Natural killer cell (primary cell): ENCODE data around the gene RPGR. TPM values are rescaled to one million over a fixed set of nuclear protein-coding genes. Genes with fewer than 3 reads are reported as not detected.

Source experiments
- ATAC-seq, 3 donors: fragments of 150-1000 bp in 2 of 3; fragments of 200-7000 bp in 1 of 3; cut with Tn5 transposase; 1 replicate in 1 of 3; 2 replicates in 2 of 3; pipeline ENCODE4 v1.10.0; 2021; ENCODE audit warnings: mild to moderate bottlenecking in 2 of 3, moderate library complexity in 2 of 3
- DNase-seq, 2 donors: peaks; one replicate each; pipeline versions ENCODE4 v3.0.0 to v3.0.0-alpha.2; 2013 to 2021; ENCODE audit warnings: mixed read lengths in 1 of 2
- H3K27ac ChIP-seq: one replicate; pipeline ENCODE4 v1.5.1; 2013; ENCODE audit warnings: mild to moderate bottlenecking, low read length
- H3K27me3 ChIP-seq: one replicate; pipeline ENCODE4 v1.6.1; 2013; ENCODE audit warnings: low read length; ENCODE audit not compliant: control insufficient read depth, insufficient read depth
- H3K36me3 ChIP-seq: one replicate; pipeline ENCODE4 v1.6.1; 2013; ENCODE audit warnings: low read length; ENCODE audit not compliant: control insufficient read depth, insufficient read depth
- H3K4me1 ChIP-seq: one replicate; pipeline ENCODE4 v1.6.1; 2013; ENCODE audit warnings: low read length; ENCODE audit not compliant: control insufficient read depth, insufficient read depth
- H3K4me3 ChIP-seq: one replicate; pipeline ENCODE4 v1.5.1; 2013; ENCODE audit warnings: low read length
- H3K9me3 ChIP-seq: one replicate; pipeline ENCODE4 v1.6.1; 2013; ENCODE audit warnings: low read length; ENCODE audit not compliant: control insufficient read depth, insufficient read depth
- H3K27ac Mint-ChIP-seq, 2 donors: one replicate each; pipeline ENCODE4 v1.8.0; 2022; ENCODE audit warnings: mild to moderate bottlenecking in 2 of 2, mixed read lengths in 2 of 2, moderate library complexity in 1 of 2
- H3K27me3 Mint-ChIP-seq, 2 donors: one replicate each; pipeline ENCODE4 v1.8.0; 2022; ENCODE audit warnings: low read depth in 2 of 2, mixed read lengths in 2 of 2
- H3K36me3 Mint-ChIP-seq: one replicate; pipeline ENCODE4 v1.8.0; 2022; ENCODE audit warnings: mixed read lengths
- H3K4me1 Mint-ChIP-seq, 2 donors: one replicate each; pipeline ENCODE4 v1.8.0; 2022; ENCODE audit warnings: mixed read lengths in 2 of 2
- H3K4me3 Mint-ChIP-seq: one replicate; pipeline ENCODE4 v1.8.0; 2022; ENCODE audit warnings: mild to moderate bottlenecking, moderate library complexity, mixed read lengths
- H3K9me3 Mint-ChIP-seq, 2 donors: one replicate each; pipeline ENCODE4 v1.8.0; 2022; ENCODE audit warnings: mixed read lengths in 2 of 2
- CTCF ChIP-seq: fragments of 200-600 bp; IDR thresholded peaks from one replicate; pipeline ENCODE4 v1.8.0; 2022; ENCODE audit warnings: antibody characterized with exemption
- WGBS: methylation state at CpG from one replicate; pipeline ENCODE4 v1.1.7; 2013; ENCODE audit warnings: missing lambda C conversion rate; ENCODE audit not compliant: insufficient coverage; 5-methylcytosine and 5-hydroxymethylcytosine counted together
- intact Hi-C: fragments of 100-400 bp; cut with micrococcal nuclease; formaldehyde crosslinking; loops from one replicate; pipeline ENCODE4 v1.14.2; 2022
- total RNA-seq, 4 donors: library from RNA; stranded (reverse); fragments of 120-200 nt in 1 of 4; gene quantifications; one replicate each; pipeline versions ENCODE4 v1.2.3 to v1.2.4, GENCODE V29; 2013 to 2022

The RPGR gene
- total RNA-seq, 3 donors from 2014 or later (not counting 1 experiment from before 2014, with no cell fraction given) = 20.8 to 33.7 (median 29.0) TPM

- Mint-ChIP-seq H3K36me3 (no peaks in the 10 kb centered on the region), H3K9me3 (no peaks in the 10 kb centered on the region), H3K27ac (no peak overlapping the region), H3K4me3 (no peak overlapping the region), H3K27me3 (no peaks in the 10 kb centered on the region), H3K4me1 (no peaks in the 10 kb centered on the region)
- intact Hi-C loops = no loop called here
- Histone ChIP-seq H3K4me1 (no peaks in the 10 kb centered on the region), H3K9me3 (no peaks in the 10 kb centered on the region), H3K27me3 (no peaks in the 10 kb centered on the region), H3K27ac (no peak overlapping the region), H3K36me3 (no peaks in the 10 kb centered on the region), H3K4me3 (no peak overlapping the region)
- ATAC-seq = no peak
- no peak for DNase-seq
- no peak for TF ChIP-seq CTCF
- WGBS = 100% methylated on average over 3 of the region's 4 CpGs
These were observed 14.1 kb downstream of the RPGR start for GRCh38 chrX:38313190-38313589.

DNA sequence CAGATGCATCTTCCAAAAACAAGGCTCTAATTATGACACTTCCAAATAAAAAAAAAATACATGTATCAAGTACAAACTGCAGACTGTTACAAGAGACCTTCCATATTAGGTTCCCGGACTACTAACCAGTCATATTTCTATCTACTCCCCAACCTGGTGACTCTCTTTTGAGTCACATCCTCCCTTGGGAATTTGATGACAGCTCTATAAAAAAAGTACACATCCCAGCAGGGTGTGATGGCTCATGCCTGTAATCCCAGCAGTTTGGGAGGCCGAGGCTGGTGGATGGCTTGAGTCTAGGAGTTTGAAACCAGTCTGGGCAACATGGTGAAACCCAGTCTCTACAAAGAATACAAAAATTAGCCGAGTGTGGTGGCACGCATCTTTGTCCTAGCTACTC, 14.9 kb downstream of the RPGR start:
- Histone ChIP-seq H3K4me3 (no peak overlapping the region), H3K36me3 (no peaks in the 10 kb centered on the region), H3K4me1 (no peaks in the 10 kb centered on the region), H3K27ac (no peak overlapping the region), H3K27me3 (no peaks in the 10 kb centered on the region), H3K9me3 (no peaks in the 10 kb centered on the region)
- Mint-ChIP-seq H3K27me3 (no peaks in the 10 kb centered on the region), H3K4me3 (no peak overlapping the region), H3K4me1 (no peaks in the 10 kb centered on the region), H3K9me3 (no peaks in the 10 kb centered on the region), H3K36me3 (no peaks in the 10 kb centered on the region), H3K27ac (no peak overlapping the region)
- 93% methylated on average over 3 of the region's 4 CpGs for WGBS
- no peak for TF ChIP-seq CTCF
- DNase-seq (no peak), ATAC-seq (no peak)
- intact Hi-C loops = no loop called here

GRCh38 chrX:38311743-38312142, 15.6 kb downstream of the RPGR start:
- no peak overlapping the region for H3K4me3 ChIP-seq
- no peaks in the 10 kb centered on the region for H3K9me3 ChIP-seq
- H3K4me3 Mint-ChIP-seq = no peak overlapping the region
- intact Hi-C loops = no loop called here
- H3K27ac ChIP-seq = no peak overlapping the region
- H3K36me3 Mint-ChIP-seq = no peaks in the 10 kb centered on the region
- H3K27me3 Mint-ChIP-seq = no peaks in the 10 kb centered on the region
- no peaks in the 10 kb centered on the region for H3K4me1 Mint-ChIP-seq
- H3K4me1 ChIP-seq = no peaks in the 10 kb centered on the region
- ATAC-seq (no peak), DNase-seq (no peak)
- WGBS = no CpG with 5 or more reads among the region's 2 CpGs
- H3K9me3 Mint-ChIP-seq = no peaks in the 10 kb centered on the region
- no peaks in the 10 kb centered on the region for H3K36me3 ChIP-seq
- H3K27me3 ChIP-seq = no peaks in the 10 kb centered on the region
- TF ChIP-seq CTCF = no peak
- no peak overlapping the region for H3K27ac Mint-ChIP-seq

DNA sequence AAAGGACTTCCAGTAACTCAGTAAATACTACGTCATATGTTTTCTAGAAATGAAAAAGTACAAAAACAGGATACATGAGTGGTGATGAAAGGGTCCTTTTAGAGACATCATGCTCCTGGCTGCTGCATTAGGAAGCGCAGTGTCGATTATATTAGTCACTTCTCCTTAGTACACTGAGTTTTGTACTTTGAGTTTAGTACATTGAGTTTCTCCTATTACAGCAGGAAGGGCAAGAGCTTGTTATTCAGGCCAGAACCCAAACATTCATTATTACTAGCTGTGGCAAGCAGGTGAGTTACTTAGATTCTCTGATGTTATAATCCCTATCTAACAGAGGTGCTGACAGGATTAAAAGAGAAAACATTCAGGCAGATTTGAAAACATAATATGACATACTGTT, 21.3 kb downstream of the RPGR start:
- TF ChIP-seq CTCF = no peak
- intact Hi-C loops = no loop called here
- Histone ChIP-seq H3K27ac (no peak overlapping the region), H3K36me3 (no peaks in the 10 kb centered on the region), H3K4me1 (no peaks in the 10 kb centered on the region), H3K4me3 (no peak overlapping the region), H3K9me3 (no peaks in the 10 kb centered on the region), H3K27me3 (no peaks in the 10 kb centered on the region)
- no peak overlapping the region for H3K4me3 Mint-ChIP-seq
- no peaks in the 10 kb centered on the region for H3K9me3 Mint-ChIP-seq
- WGBS = no CpG with 5 or more reads among the region's 3 CpGs
- H3K27me3 Mint-ChIP-seq = no peaks in the 10 kb centered on the region
- no peak for DNase-seq
- no peaks in the 10 kb centered on the region for H3K36me3 Mint-ChIP-seq
- H3K27ac Mint-ChIP-seq = no peak overlapping the region
- H3K4me1 Mint-ChIP-seq = no peaks in the 10 kb centered on the region
- ATAC-seq = no peak
